Endothelial cell of umbilical vein (primary cell): ENCODE results near the gene FLNB.

Experiments used
- MYC ChIP-seq: IDR thresholded peaks from one replicate; pipeline ENCODE4 v1.6.1; 2011; ENCODE audit warnings: mild to moderate bottlenecking, low read depth, low read length
- POLR2A ChIP-seq: IDR thresholded peaks from 2 replicates; pipeline ENCODE4 v1.6.1; 2012; ENCODE audit warnings: low read depth, mild to moderate bottlenecking, control low read depth, low read length
- POLR2AphosphoS5 ChIP-seq: IDR thresholded peaks from 2 replicates; pipeline ENCODE4 v1.6.1; 2012; ENCODE audit warnings: low read depth, mild to moderate bottlenecking, control low read depth, low read length, moderate library complexity; ENCODE audit not compliant: insufficient read depth
- TF ChIP-seq, protein P1 (sequence below), 2 donors: IDR thresholded peaks; 1 replicate in 1 of 2; 2 replicates in 1 of 2; pipeline ENCODE4 v1.5.1; 2011; ENCODE audit warnings: low read length in 2 of 2, mild to moderate bottlenecking in 2 of 2, moderate library complexity in 2 of 2, control low read depth in 1 of 2, inconsistent platforms in 1 of 2, low read depth in 1 of 2; ENCODE audit not compliant: insufficient read depth in 1 of 2; ENCODE audit errors: extremely low read depth in 1 of 2
- TF ChIP-seq, protein P2 (sequence below): IDR thresholded peaks from 2 replicates; pipeline ENCODE4 v1.6.1; 2011; ENCODE audit not compliant: insufficient read depth, insufficient read length

DNA sequence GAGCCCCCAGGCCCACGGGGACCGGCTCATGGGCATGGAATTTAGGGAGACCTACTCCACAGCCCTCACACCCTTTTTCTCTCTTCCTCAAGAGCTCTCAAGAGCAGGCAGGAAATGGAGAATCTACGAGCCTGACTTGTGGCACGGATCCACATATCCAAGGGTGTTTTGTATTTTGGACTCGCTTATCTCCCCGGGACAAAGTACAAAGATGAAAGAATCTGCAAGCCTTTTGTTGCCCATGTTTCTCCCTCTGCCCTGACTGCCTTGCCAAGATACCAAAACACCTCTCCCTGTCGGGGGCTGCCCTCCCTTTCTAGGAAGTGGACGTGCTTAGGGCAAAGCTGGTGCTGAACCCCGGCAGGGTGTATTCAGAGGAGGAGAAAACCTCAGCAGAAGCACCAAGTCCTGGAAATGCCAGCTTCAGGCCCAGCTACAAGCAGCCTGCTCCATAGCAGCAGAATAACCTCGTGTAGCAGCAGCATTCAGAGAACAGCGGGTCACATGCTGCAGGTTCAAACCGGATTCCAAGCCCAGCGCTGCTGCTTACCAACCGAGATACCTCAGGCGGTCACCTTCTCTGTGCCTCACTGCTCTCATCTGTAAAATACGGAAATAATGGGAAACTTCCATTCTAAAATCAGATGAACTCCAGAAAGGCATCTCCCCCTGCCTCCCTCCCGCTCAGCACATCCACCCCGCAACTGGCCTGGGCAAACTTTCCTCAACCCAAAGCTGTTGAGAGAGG is 167.4 kb downstream of the FLNB start:
- TF ChIP-seq, protein P1, sequence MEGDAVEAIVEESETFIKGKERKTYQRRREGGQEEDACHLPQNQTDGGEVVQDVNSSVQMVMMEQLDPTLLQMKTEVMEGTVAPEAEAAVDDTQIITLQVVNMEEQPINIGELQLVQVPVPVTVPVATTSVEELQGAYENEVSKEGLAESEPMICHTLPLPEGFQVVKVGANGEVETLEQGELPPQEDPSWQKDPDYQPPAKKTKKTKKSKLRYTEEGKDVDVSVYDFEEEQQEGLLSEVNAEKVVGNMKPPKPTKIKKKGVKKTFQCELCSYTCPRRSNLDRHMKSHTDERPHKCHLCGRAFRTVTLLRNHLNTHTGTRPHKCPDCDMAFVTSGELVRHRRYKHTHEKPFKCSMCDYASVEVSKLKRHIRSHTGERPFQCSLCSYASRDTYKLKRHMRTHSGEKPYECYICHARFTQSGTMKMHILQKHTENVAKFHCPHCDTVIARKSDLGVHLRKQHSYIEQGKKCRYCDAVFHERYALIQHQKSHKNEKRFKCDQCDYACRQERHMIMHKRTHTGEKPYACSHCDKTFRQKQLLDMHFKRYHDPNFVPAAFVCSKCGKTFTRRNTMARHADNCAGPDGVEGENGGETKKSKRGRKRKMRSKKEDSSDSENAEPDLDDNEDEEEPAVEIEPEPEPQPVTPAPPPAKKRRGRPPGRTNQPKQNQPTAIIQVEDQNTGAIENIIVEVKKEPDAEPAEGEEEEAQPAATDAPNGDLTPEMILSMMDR (IDR thresholded peaks at IDR 0.05; ENCODE audit: extremely low read depth in 1 of 2, insufficient read depth in 1 of 2, low read depth in 1 of 2, low read length in 2 of 2) = no peak
- no peak for TF ChIP-seq POLR2AphosphoS5
- no peak for TF ChIP-seq POLR2A
- TF ChIP-seq MYC = no peak
- TF ChIP-seq, protein P2, sequence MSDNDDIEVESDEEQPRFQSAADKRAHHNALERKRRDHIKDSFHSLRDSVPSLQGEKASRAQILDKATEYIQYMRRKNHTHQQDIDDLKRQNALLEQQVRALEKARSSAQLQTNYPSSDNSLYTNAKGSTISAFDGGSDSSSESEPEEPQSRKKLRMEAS = no peak
